HEK293 (cell line): ENCODE data around the gene RILPL1.

Experiments used
- CTCF ChIA-PET: fragments of 350-600 bp; formaldehyde crosslinking; extraction: SDS; loops from one replicate; lab custom pipeline; 2021; ENCODE audit warnings: antibody characterized with exemption; lab: Yijun Ruan, JAX
- POLR2A ChIA-PET: fragments of 300-600 bp; formaldehyde crosslinking; extraction: SDS; loops from one replicate; lab custom pipeline; 2020; ENCODE audit warnings: antibody characterized with exemption, inconsistent platforms; lab: Yijun Ruan, JAX
- H3K27ac ChIP-seq: fragments of 200-500 bp; sonication (Bioruptor generic); 2 replicates; pipeline ENCODE4 v1.5.1; 2014; ENCODE audit warnings: low read depth, low read length, control low read depth, inconsistent platforms; ENCODE audit errors: extremely low read depth
- H3K36me3 ChIP-seq, 2 experiments: fragments of 200-500 bp in 1 of 2; sonication (Bioruptor generic) in 1 of 2; 1 replicate in 1 of 2; 2 replicates in 1 of 2; pipeline ENCODE4 v1.5.1; 2014 to 2017; ENCODE audit warnings: inconsistent platforms in 2 of 2, low read length in 2 of 2; ENCODE audit not compliant: control insufficient read depth in 2 of 2, insufficient read depth in 1 of 2
- H3K4me1 ChIP-seq: fragments of 200-500 bp; sonication (Bioruptor generic); 2 replicates; pipeline ENCODE4 v1.5.1; 2014; ENCODE audit warnings: mild to moderate bottlenecking, low read length, inconsistent platforms; ENCODE audit not compliant: control insufficient read depth, insufficient read depth
- H3K4me3 ChIP-seq: 2 replicates; pipeline ENCODE4 v1.5.1; 2011; ENCODE audit warnings: low read depth, mild to moderate bottlenecking, control low read depth, low read length, moderate library complexity
- H3K9me3 ChIP-seq: fragments of 200-500 bp; sonication (Bioruptor generic); 2 replicates; pipeline ENCODE4 v1.5.1; 2014; ENCODE audit warnings: low read depth, low read length, inconsistent platforms; ENCODE audit not compliant: control insufficient read depth, insufficient read depth
- IKZF3 ChIP-seq: fragments of 450-650 bp; IDR thresholded peaks from 2 replicates; pipeline ENCODE4 v1.5.0; 2018; ENCODE audit warnings: missing biosample characterization, mild to moderate bottlenecking, missing genetic modification characterization, moderate library complexity
- PRDM1 ChIP-seq: fragments of 450-650 bp; formaldehyde crosslinking; IDR thresholded peaks from 2 replicates; pipeline ENCODE4; 2016; ENCODE audit warnings: missing biosample characterization, missing genetic modification characterization
- SCRT2 ChIP-seq: fragments of 450-650 bp; formaldehyde crosslinking; IDR thresholded peaks from 2 replicates; pipeline ENCODE4 v1.5.1; 2016; ENCODE audit warnings: missing biosample characterization, missing genetic modification characterization
- SP7 ChIP-seq: fragments of 450-650 bp; formaldehyde crosslinking; IDR thresholded peaks from 2 replicates; pipeline ENCODE4 v1.5.1; 2016; ENCODE audit warnings: missing biosample characterization, missing genetic modification characterization
- ZFP3 ChIP-seq: fragments of 450-650 bp; formaldehyde crosslinking; IDR thresholded peaks from 2 replicates; pipeline ENCODE4 v1.5.1; 2016; ENCODE audit warnings: low read depth, missing biosample characterization, missing genetic modification characterization
- ZNF214 ChIP-seq: fragments of 450-650 bp; formaldehyde crosslinking; IDR thresholded peaks from 2 replicates; pipeline ENCODE4 v1.5.1; 2017; ENCODE audit warnings: missing biosample characterization, mild to moderate bottlenecking, missing genetic modification characterization, borderline replicate concordance
- ZNF239 ChIP-seq: fragments of 450-650 bp; formaldehyde crosslinking; IDR thresholded peaks from 2 replicates; pipeline ENCODE4 v1.5.1; 2016; ENCODE audit warnings: missing biosample characterization, missing genetic modification characterization
- ZNF416 ChIP-seq: fragments of 450-650 bp; formaldehyde crosslinking; IDR thresholded peaks from 2 replicates; pipeline ENCODE4 v1.5.1; 2016; ENCODE audit warnings: missing biosample characterization, missing genetic modification characterization
- ZNF423 ChIP-seq: fragments of 450-650 bp; formaldehyde crosslinking; IDR thresholded peaks from 2 replicates; pipeline ENCODE4 v1.5.1; 2016; ENCODE audit warnings: missing biosample characterization, missing genetic modification characterization
- ZNF48 ChIP-seq: fragments of 450-650 bp; formaldehyde crosslinking; IDR thresholded peaks from 2 replicates; pipeline ENCODE4 v1.5.1; 2016; ENCODE audit warnings: missing biosample characterization, missing genetic modification characterization
- ZNF776 ChIP-seq: fragments of 450-650 bp; formaldehyde crosslinking; IDR thresholded peaks from 2 replicates; pipeline ENCODE4 v1.5.0; 2017; ENCODE audit warnings: missing biosample characterization, missing genetic modification characterization, borderline replicate concordance
- ZNF792 ChIP-seq: fragments of 450-650 bp; formaldehyde crosslinking; IDR thresholded peaks from 2 replicates; pipeline ENCODE4 v1.5.1; 2016; ENCODE audit warnings: missing biosample characterization, missing genetic modification characterization
- TF ChIP-seq, protein P1 (sequence below): fragments of 450-650 bp; formaldehyde crosslinking; IDR thresholded peaks from 2 replicates; pipeline ENCODE4 v1.5.1; 2016; ENCODE audit warnings: missing biosample characterization, missing genetic modification characterization, low read depth
- TF ChIP-seq, protein P2 (sequence below): fragments of 450-650 bp; formaldehyde crosslinking; IDR thresholded peaks from 2 replicates; pipeline ENCODE4 v1.5.1; 2016; ENCODE audit warnings: missing biosample characterization, missing genetic modification characterization
- TF ChIP-seq, protein P3 (sequence below): fragments of 450-650 bp; IDR thresholded peaks from 2 replicates; pipeline ENCODE4 v1.5.1; 2018; ENCODE audit warnings: missing biosample characterization, mild to moderate bottlenecking, missing genetic modification characterization
- TF ChIP-seq, protein P4 (sequence below): fragments of 450-650 bp; formaldehyde crosslinking; IDR thresholded peaks from 2 replicates; pipeline ENCODE4 v1.5.1; 2016; ENCODE audit warnings: missing biosample characterization, missing genetic modification characterization

The RILPL1 gene

DNA sequence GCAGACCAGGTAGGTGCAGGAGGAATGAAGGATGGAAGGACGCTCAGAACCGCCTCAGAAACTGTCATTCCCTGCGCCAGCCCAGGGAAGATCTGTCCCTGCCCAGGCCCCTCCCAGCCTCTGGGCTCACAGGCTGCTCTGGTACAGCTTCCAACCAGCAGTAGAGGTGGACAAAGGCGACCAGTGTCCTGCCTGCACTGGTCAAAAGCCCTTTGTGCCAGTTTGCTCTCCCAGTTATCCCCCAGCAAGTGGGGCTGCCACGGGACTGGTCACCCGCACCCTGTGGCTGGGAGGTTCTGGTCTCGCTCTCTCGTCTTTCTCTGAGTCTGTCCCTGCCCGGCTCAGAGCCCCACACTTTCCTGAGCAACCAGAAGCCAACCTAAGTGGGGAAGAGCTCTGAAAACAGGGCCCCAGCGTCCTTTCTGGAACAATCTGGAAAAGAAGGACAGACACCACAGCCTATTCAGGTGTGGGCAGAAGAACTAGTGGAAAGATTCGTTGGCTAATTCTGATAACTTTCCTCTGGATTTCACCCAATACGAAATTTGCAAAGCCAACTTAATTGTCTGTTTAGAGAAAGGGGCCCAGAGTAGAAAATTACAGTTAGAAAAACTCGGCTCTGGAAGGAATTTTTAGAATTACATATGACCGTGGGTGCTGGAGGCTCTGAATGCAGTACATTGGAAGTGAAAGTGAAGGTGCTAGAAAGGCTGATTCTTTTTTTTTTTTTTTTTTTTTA, 53.9 kb downstream of the RILPL1 start:
- Histone ChIP-seq H3K9me3 (no peaks in the 10 kb centered on the region), H3K36me3 (peaks cover 3 to 63% of the 10 kb centered on the region in 2 experiments; a peak in 2 of 3 replicates), H3K27ac (no peak overlapping the region), H3K4me1 (no peaks in the 10 kb centered on the region), H3K4me3 (no peak overlapping the region)
- TF ChIP-seq, protein P1, sequence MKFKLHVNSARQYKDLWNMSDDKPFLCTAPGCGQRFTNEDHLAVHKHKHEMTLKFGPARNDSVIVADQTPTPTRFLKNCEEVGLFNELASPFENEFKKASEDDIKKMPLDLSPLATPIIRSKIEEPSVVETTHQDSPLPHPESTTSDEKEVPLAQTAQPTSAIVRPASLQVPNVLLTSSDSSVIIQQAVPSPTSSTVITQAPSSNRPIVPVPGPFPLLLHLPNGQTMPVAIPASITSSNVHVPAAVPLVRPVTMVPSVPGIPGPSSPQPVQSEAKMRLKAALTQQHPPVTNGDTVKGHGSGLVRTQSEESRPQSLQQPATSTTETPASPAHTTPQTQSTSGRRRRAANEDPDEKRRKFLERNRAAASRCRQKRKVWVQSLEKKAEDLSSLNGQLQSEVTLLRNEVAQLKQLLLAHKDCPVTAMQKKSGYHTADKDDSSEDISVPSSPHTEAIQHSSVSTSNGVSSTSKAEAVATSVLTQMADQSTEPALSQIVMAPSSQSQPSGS (tag by site-specific recombination), result no peak
- TF ChIP-seq PRDM1 (tag by site-specific recombination), result 0 out of 2 replicates have a peak, but pooled peaks have one; percentile 27
- ChIA-PET CTCF (no interaction called here), POLR2A (interaction anchor here (0.6 kb wide), 2 partner anchors 19 to 508 kb away, joined by 5 read pairs; no protein-coding TSS in a partner anchor)

DNA sequence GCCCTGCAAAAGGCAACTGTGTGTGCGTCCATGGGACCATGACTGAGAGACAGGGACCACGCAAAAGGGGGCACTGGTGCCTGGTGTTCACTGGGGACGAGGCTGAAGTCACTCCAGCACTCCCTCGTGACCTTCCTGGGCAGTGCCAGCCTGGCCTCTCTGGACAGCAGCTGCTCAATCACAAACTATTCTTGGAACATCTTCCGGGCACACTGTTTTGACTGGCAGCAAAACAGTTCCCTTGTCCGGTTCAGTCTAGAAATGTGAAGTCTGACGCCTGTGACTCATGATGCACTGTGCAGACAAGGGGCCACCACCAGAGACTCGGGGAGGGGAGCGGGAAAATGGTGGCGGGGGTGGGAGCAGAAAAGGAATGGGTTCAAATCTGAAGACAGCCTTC, 54.8 kb downstream of the RILPL1 start:
- no peaks in the 10 kb centered on the region for H3K4me1 ChIP-seq
- H3K4me3 ChIP-seq, result no peak overlapping the region
- H3K27ac ChIP-seq, result no peak overlapping the region
- ChIA-PET CTCF (no interaction called here), POLR2A (no interaction called here)
- TF ChIP-seq ZNF48 (tag by site-specific recombination) (no peak), ZFP3 (tag by site-specific recombination) (no peak), SCRT2 (tag by site-specific recombination) (no peak), IKZF3 (tag by site-specific recombination) (no peak), ZNF776 (no peak), ZNF239 (tag by site-specific recombination) (no peak), ZNF214 (tag by site-specific recombination) (no peak), SP7 (tag by site-specific recombination) (no peak), ZNF416 (tag by site-specific recombination) (no peak), ZNF423 (tag by site-specific recombination) (no peak), ZNF792 (no peak)
- TF ChIP-seq, protein P2, sequence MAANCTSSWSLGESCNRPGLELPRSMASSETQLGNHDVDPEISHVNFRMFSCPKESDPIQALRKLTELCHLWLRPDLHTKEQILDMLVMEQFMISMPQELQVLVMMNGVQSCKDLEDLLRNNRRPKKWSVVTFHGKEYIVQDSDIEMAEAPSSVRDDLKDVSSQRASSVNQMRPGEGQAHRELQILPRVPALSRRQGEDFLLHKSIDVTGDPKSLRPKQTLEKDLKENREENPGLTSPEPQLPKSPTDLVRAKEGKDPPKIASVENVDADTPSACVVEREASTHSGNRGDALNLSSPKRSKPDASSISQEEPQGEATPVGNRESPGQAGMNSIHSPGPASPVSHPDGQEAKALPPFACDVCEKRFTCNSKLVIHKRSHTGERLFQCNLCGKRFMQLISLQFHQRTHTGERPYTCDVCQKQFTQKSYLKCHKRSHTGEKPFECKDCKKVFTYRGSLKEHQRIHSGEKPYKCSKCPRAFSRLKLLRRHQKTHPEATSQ, result no peak
- TF ChIP-seq, protein P3, sequence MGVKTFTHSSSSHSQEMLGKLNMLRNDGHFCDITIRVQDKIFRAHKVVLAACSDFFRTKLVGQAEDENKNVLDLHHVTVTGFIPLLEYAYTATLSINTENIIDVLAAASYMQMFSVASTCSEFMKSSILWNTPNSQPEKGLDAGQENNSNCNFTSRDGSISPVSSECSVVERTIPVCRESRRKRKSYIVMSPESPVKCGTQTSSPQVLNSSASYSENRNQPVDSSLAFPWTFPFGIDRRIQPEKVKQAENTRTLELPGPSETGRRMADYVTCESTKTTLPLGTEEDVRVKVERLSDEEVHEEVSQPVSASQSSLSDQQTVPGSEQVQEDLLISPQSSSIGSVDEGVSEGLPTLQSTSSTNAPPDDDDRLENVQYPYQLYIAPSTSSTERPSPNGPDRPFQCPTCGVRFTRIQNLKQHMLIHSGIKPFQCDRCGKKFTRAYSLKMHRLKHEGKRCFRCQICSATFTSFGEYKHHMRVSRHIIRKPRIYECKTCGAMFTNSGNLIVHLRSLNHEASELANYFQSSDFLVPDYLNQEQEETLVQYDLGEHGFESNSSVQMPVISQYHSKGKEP (tag by site-specific recombination), result no peak
- TF ChIP-seq, protein P4, sequence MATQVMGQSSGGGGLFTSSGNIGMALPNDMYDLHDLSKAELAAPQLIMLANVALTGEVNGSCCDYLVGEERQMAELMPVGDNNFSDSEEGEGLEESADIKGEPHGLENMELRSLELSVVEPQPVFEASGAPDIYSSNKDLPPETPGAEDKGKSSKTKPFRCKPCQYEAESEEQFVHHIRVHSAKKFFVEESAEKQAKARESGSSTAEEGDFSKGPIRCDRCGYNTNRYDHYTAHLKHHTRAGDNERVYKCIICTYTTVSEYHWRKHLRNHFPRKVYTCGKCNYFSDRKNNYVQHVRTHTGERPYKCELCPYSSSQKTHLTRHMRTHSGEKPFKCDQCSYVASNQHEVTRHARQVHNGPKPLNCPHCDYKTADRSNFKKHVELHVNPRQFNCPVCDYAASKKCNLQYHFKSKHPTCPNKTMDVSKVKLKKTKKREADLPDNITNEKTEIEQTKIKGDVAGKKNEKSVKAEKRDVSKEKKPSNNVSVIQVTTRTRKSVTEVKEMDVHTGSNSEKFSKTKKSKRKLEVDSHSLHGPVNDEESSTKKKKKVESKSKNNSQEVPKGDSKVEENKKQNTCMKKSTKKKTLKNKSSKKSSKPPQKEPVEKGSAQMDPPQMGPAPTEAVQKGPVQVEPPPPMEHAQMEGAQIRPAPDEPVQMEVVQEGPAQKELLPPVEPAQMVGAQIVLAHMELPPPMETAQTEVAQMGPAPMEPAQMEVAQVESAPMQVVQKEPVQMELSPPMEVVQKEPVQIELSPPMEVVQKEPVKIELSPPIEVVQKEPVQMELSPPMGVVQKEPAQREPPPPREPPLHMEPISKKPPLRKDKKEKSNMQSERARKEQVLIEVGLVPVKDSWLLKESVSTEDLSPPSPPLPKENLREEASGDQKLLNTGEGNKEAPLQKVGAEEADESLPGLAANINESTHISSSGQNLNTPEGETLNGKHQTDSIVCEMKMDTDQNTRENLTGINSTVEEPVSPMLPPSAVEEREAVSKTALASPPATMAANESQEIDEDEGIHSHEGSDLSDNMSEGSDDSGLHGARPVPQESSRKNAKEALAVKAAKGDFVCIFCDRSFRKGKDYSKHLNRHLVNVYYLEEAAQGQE (tag by site-specific recombination), result no peak
- peaks cover 0 to 62% of the 10 kb centered on the region in 2 experiments; a peak in 2 of 3 replicates for H3K36me3 ChIP-seq
- no peaks in the 10 kb centered on the region for H3K9me3 ChIP-seq
